GM12878 (cell line): ENCODE data around the gene FAM222B. TPM values are rescaled to one million over a fixed set of nuclear protein-coding genes. Genes with fewer than 3 reads are reported as not detected.

Experiments
- ATAC-seq: fragments of 200-7000 bp; cut with Tn5 transposase; 3 replicates; pipeline ENCODE4 v1.9.1; 2020; ENCODE audit warnings: mild to moderate bottlenecking, moderate library complexity
- BruUV-seq: library from RNA; stranded (reverse); fragments of 400-500 nt; replicated peaks from 2 replicates; lab custom pipeline; 2021; lab: Mats Ljungman, UMichigan
- CTCF ChIA-PET: fragments of 300-600 bp; sonication (Branson Sonifier 250); formaldehyde crosslinking; extraction: SDS; loops from one replicate; lab custom pipeline; 2021; ENCODE audit warnings: inconsistent platforms; lab: Yijun Ruan, JAX
- POLR2A ChIA-PET: fragments of 350-600 bp; formaldehyde crosslinking; extraction: SDS; loops from one replicate; lab custom pipeline; 2021; ENCODE audit warnings: inconsistent platforms; lab: Charles Lee
- RAD21 ChIA-PET: fragments of 300-600 bp; sonication (Branson Sonifier 250); formaldehyde crosslinking; loops from one replicate; lab custom pipeline; 2023; ENCODE audit warnings: antibody characterized with exemption; ENCODE audit not compliant: unreplicated experiment; lab: Charles Lee
- SMC1A ChIA-PET: fragments of 300-600 bp; sonication (Branson Sonifier 250); formaldehyde crosslinking; loops from one replicate; lab custom pipeline; 2023; ENCODE audit not compliant: unreplicated experiment, uncharacterized antibody; lab: Charles Lee
- DNase-seq: peaks from one replicate; pipeline ENCODE4 v3.0.0-alpha.2; 2011; ENCODE audit warnings: low read depth, low spot score
- FAIRE-seq: peaks from 3 replicates; lab custom pipeline; 2011; peaks lifted over from hg19 to GRCh38; lab: Jason Lieb, UNC
- H2AFZ ChIP-seq: 2 replicates; pipeline ENCODE4 v1.6.0; 2011; ENCODE audit warnings: low read depth, low read length, control low read depth; ENCODE audit not compliant: control insufficient read depth
- H3K27ac ChIP-seq: 2 replicates; pipeline ENCODE4 v1.5.1; 2011; ENCODE audit warnings: control low read depth; ENCODE audit not compliant: control insufficient read depth, insufficient read depth
- H3K27me3 ChIP-seq, 2 experiments: replicated peaks in 1 of 2; 2 replicates each; pipeline versions ENCODE4 v1.6.0 to v1.6.1; 2011; ENCODE audit warnings: low read length in 1 of 2; ENCODE audit not compliant: control insufficient read depth in 2 of 2, insufficient read depth in 2 of 2
- H3K36me3 ChIP-seq, 2 experiments: 2 replicates each; pipeline ENCODE4 v1.5.1; 2011; ENCODE audit warnings: low read length in 1 of 2; ENCODE audit not compliant: control insufficient read depth in 2 of 2, insufficient read depth in 2 of 2
- H3K4me1 ChIP-seq: 2 replicates; pipeline ENCODE4 v1.6.1; 2011; ENCODE audit warnings: mild to moderate bottlenecking, low read length, moderate library complexity, mixed read lengths; ENCODE audit not compliant: control insufficient read depth, insufficient read depth
- H3K4me2 ChIP-seq: 2 replicates; pipeline ENCODE4 v1.6.0; 2011; ENCODE audit warnings: control low read depth; ENCODE audit not compliant: control insufficient read depth, insufficient read depth
- H3K4me3 ChIP-seq: fragments of 200-600 bp; sonication (generic); 2 replicates; pipeline ENCODE4 v1.5.1; 2016
- H3K79me2 ChIP-seq: 2 replicates; pipeline ENCODE4 v1.6.0; 2011; ENCODE audit warnings: low read length; ENCODE audit not compliant: control insufficient read depth, insufficient read depth
- H3K9ac ChIP-seq: 2 replicates; pipeline ENCODE4 v1.8.0; 2011; ENCODE audit warnings: low read length, control low read depth, mixed read lengths; ENCODE audit not compliant: control insufficient read depth, insufficient read depth
- H3K9me3 ChIP-seq: replicated peaks from 3 replicates; pipeline ENCODE4 v1.5.1; 2011; ENCODE audit warnings: mild to moderate bottlenecking, low read length; ENCODE audit not compliant: control insufficient read depth, insufficient read depth
- H4K20me1 ChIP-seq: 2 replicates; pipeline ENCODE4 v1.6.0; 2011; ENCODE audit not compliant: control insufficient read depth, insufficient read depth
- CHD2 ChIP-seq: IDR thresholded peaks from 2 replicates; pipeline ENCODE4 v1.6.1; 2011; ENCODE audit warnings: low read depth, low read length, improper control_type of control experiment, borderline replicate concordance
- CREM ChIP-seq: IDR thresholded peaks from 2 replicates; pipeline ENCODE4 v1.6.1; 2014; ENCODE audit warnings: antibody characterized with exemption, low read depth
- HDGF ChIP-seq: fragments of 450-650 bp; IDR thresholded peaks from 2 replicates; pipeline ENCODE4 v1.6.1; 2016; ENCODE audit warnings: antibody characterized with exemption
- IKZF2 ChIP-seq, 2 experiments: fragments of 450-650 bp; IDR thresholded peaks; 2 replicates each; pipeline ENCODE4 v1.6.1; 2017; ENCODE audit warnings: mild to moderate bottlenecking in 2 of 2, moderate library complexity in 2 of 2
- KDM1A ChIP-seq: fragments of 200-600 bp; sonication (generic); IDR thresholded peaks from 2 replicates; pipeline ENCODE4 v1.6.1; 2016; ENCODE audit warnings: borderline replicate concordance
- LARP7 ChIP-seq: fragments of 450-650 bp; IDR thresholded peaks from 2 replicates; pipeline ENCODE4 v1.6.1; 2017; ENCODE audit warnings: mild to moderate bottlenecking
- MEF2B ChIP-seq: fragments of 450-650 bp; IDR thresholded peaks from 2 replicates; pipeline ENCODE4 v1.6.1; 2018; ENCODE audit warnings: mild to moderate bottlenecking, moderate library complexity; ENCODE audit not compliant: partially characterized antibody, poor library complexity, severe bottlenecking
- MXI1 ChIP-seq: fragments of 150-350 bp; IDR thresholded peaks from 2 replicates; pipeline ENCODE4 v1.6.1; 2011; ENCODE audit warnings: low read depth, mild to moderate bottlenecking, inconsistent platforms, low read length, improper control_type of control experiment
- POLR2A ChIP-seq: IDR thresholded peaks from 2 replicates; pipeline ENCODE4 v1.6.1; 2011; ENCODE audit warnings: low read depth, mild to moderate bottlenecking, low read length
- POLR2AphosphoS5 ChIP-seq: IDR thresholded peaks from 2 replicates; pipeline ENCODE4 v1.6.1; 2011; ENCODE audit warnings: mild to moderate bottlenecking, low read length, inconsistent platforms
- RAD21 ChIP-seq: IDR thresholded peaks from 2 replicates; pipeline ENCODE4 v1.6.1; 2011; ENCODE audit warnings: mild to moderate bottlenecking, low read depth, low read length, moderate library complexity; ENCODE audit not compliant: insufficient read depth
- STAT3 ChIP-seq: IDR thresholded peaks from 2 replicates; pipeline ENCODE4 v1.6.1; 2011; ENCODE audit warnings: low read depth, low read length, improper control_type of control experiment
- TBL1XR1 ChIP-seq: IDR thresholded peaks from 2 replicates; pipeline ENCODE4 v1.6.1; 2012; ENCODE audit warnings: low read depth, low read length, improper control_type of control experiment
- WGBS: methylation state at CpG from one replicate; pipeline ENCODE4 v1.1.6; 2016; ENCODE audit warnings: low lambda C conversion rate; ENCODE audit not compliant: insufficient replicate concordance, insufficient coverage; ENCODE audit errors: missing lambda C conversion rate; 5-methylcytosine and 5-hydroxymethylcytosine counted together
- in situ Hi-C: fragments of 300-500 bp; cut with MboI; formaldehyde crosslinking; loops from 9 replicates; pipeline ENCODE4 v1.14.3; 2018; ENCODE audit warnings: mixed read lengths
- intact Hi-C: fragments of 100-400 bp; cut with micrococcal nuclease; formaldehyde crosslinking; loops from one replicate; pipeline ENCODE4 v1.14.2; 2022; ENCODE audit not compliant: unreplicated experiment
- polyA plus RNA-seq, 11 experiments: library from polyadenylated mRNA; depleted of rRNA in 4 of 11; unstranded in 6 of 11; stranded (reverse) in 5 of 11; fragments of >200 nt; fragmentation: Nextera tagmentation in 4 of 11; fragmentation: Illumina TruSeq in 1 of 11; extraction: Ambion mirVana in 4 of 11; extraction: Trizol in 1 of 11; gene quantifications; 1 replicate in 1 of 11; 2 replicates in 10 of 11; pipeline versions ENCODE4 v1.2.1 to v1.2.3, GENCODE V29; 2011 to 2016; ENCODE audit warnings: inconsistent platforms in 2 of 11, missing spikeins in 2 of 11, low read depth in 1 of 11
- total RNA-seq, 4 experiments: library from RNA; depleted of rRNA in 3 of 4; stranded (reverse); fragments of >200 nt in 3 of 4; fragmentation: Illumina TruSeq in 1 of 4; extraction: Trizol in 1 of 4; gene quantifications; 2 replicates each; pipeline versions ENCODE4 v1.2.1 to v1.2.3, GENCODE V29; 2013 to 2021
- TF ChIP-seq, protein P1 (sequence below): fragments of 450-650 bp; conservative IDR thresholded peaks from 2 replicates; pipeline ENCODE4 v1.6.1; 2017; ENCODE audit warnings: mild to moderate bottlenecking, moderate library complexity
- TF ChIP-seq, protein P2 (sequence below): IDR thresholded peaks from 2 replicates; pipeline ENCODE4 v1.6.1; 2011; ENCODE audit warnings: borderline replicate concordance, low read depth, mild to moderate bottlenecking, moderate library complexity, mixed read lengths, low read length; ENCODE audit not compliant: insufficient read depth; ENCODE audit errors: extremely low read length
- TF ChIP-seq, protein P3 (sequence below): fragments of 450-650 bp; IDR thresholded peaks from 2 replicates; pipeline ENCODE4 v1.6.1; 2017; ENCODE audit warnings: antibody characterized with exemption, mild to moderate bottlenecking, moderate library complexity

FAM222B gene
- total and polyA plus RNA-seq, 10 of the 15 experiments (the other 5 are each of a cell fraction or from before 2014, with no cell fraction given) = 2.8 to 18.3 (median 6.4) TPM

DNA sequence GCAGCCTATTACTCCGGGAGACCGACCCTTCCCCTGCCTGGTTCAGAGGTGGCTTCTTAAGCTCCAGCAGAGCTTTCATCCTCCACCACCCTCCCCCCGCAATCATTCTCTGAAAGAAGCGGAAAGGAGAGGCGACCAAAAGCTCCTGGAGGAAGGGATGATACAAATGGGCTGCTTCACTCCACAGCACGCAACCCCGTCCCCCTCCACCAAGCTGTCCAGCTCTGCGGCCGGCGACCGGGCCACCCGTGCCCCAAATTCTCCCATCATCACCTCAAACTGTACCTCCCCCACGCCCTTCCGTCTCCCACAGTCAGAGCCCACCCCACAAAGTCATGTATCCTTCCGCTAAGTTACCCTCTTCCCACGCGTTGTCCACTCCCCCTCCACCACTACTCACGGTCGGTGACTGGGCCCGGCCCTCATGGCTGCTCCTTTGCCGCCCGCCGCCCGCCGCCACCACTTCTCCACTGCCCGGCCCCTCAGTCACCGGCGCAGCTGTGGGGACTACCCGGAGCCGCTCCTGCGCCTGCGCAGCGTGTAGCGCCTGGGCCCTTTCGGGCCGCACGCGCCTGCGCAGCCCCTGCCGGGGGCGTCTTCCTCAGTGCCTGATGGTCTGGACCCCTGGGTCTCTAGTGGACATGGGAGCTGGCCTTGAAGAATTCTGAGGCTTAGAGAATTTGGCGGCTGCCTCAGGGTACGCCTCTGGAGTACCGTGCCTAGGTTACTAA lies at the start of gene FAM222B (continued):
- TF ChIP-seq, protein P1, sequence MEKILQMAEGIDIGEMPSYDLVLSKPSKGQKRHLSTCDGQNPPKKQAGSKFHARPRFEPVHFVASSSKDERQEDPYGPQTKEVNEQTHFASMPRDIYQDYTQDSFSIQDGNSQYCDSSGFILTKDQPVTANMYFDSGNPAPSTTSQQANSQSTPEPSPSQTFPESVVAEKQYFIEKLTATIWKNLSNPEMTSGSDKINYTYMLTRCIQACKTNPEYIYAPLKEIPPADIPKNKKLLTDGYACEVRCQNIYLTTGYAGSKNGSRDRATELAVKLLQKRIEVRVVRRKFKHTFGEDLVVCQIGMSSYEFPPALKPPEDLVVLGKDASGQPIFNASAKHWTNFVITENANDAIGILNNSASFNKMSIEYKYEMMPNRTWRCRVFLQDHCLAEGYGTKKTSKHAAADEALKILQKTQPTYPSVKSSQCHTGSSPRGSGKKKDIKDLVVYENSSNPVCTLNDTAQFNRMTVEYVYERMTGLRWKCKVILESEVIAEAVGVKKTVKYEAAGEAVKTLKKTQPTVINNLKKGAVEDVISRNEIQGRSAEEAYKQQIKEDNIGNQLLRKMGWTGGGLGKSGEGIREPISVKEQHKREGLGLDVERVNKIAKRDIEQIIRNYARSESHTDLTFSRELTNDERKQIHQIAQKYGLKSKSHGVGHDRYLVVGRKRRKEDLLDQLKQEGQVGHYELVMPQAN = peak; percentile 81
- TF ChIP-seq CHD2 (peak; percentile 41; the same call in 1 of the 2 replicates), HDGF (peak; percentile 81), POLR2A (peak; percentile 87), CREM (peak; percentile 18; the same call in 1 of the 2 replicates)

DNA sequence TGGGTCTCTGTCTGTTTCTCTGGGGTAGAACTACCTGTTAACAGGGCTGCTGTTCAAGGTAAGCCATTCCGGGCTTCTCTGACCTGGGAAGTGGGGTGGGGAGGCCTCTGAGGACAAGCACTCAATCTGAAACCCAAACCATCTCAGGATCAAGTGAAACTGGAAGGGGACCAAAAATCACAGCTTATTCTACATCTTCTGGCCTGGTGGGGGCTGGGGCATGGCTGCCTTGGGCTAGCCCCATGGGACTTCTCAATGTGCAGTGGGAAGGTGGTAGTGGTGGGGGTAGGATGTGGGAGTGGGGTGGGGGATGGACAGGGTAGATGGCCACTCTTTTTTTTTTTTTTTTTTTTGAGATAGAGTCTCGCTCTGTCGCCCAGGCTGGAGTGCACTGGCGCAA lies 49.4 kb upstream of the FAM222B start:
- POLR2A ChIA-PET = interaction anchor here (0.6 to 3.5 kb wide), 18 partner anchors 10 to 392 kb away, joined by 3 to 24 read pairs (median 6); partner anchors contain the start of genes FAM222B and PHF12
- H2AFZ ChIP-seq = no peak overlapping the region
- no peaks in the 10 kb centered on the region for H4K20me1 ChIP-seq
- RAD21 ChIA-PET = interaction anchor here (0.6 to 3.4 kb wide), 13 partner anchors 9 to 165 kb away, joined by 3 to 14 read pairs (median 4); partner anchors contain the start of genes DHRS13, FAM222B and PHF12
- no TSS peak for BruUV-seq
- peak overlapping the region; percentile 4; the same call in 1 of the 2 replicates for H3K27ac ChIP-seq
- peak; percentile 47 for ATAC-seq
- peaks cover 17% of the 10 kb centered on the region for H3K79me2 ChIP-seq
- CTCF ChIA-PET = interaction anchor here (0.6 to 5.4 kb wide), 7 partner anchors 10 to 354 kb away, joined by 3 to 26 read pairs (median 6); partner anchors contain the start of gene DHRS13
- no peaks in the 10 kb centered on the region for H3K36me3 ChIP-seq
- intact Hi-C loops = loop anchor here (2.0 kb wide), 1 partner anchor 165 kb away; the partner anchor contains the start of gene TLCD1
- DNase-seq = peak; percentile 73
- H3K9ac ChIP-seq = no peak overlapping the region
- 0% methylated on average over 1 of the region's 4 CpGs for WGBS
- peak; percentile 31 for FAIRE-seq
- H3K4me1 ChIP-seq = peaks cover 59% of the 10 kb centered on the region
- no peaks in the 10 kb centered on the region for H3K9me3 ChIP-seq
- SMC1A ChIA-PET = interaction anchor here (0.9 to 4.3 kb wide), 12 partner anchors 9 to 172 kb away, joined by 3 to 19 read pairs (median 6); partner anchors contain the start of genes ERAL1, NEK8, PHF12 and RPL23A
- no peaks in the 10 kb centered on the region for H3K27me3 ChIP-seq
- H3K4me2 ChIP-seq = peak overlapping the region; percentile 75
- no peak overlapping the region for H3K4me3 ChIP-seq
- in situ Hi-C loops = loop anchor here (25.0 kb wide), 1 partner anchor 1405 kb away; no protein-coding TSS in a partner anchor
- TF ChIP-seq CREM (no peak), LARP7 (no peak), MEF2B (peak; percentile 85), STAT3 (no peak), MXI1 (no peak), POLR2AphosphoS5 (no peak), KDM1A (no peak), TBL1XR1 (peak; percentile 28; the same call in 1 of the 2 replicates), IKZF2 (IDR thresholded peaks at IDR 0.05) (peak in 1 of 2 experiments; percentile 39; a peak in 1 of 4 replicates), RAD21 (peak; percentile 3; the same call in 1 of the 2 replicates)
- TF ChIP-seq, protein P2, sequence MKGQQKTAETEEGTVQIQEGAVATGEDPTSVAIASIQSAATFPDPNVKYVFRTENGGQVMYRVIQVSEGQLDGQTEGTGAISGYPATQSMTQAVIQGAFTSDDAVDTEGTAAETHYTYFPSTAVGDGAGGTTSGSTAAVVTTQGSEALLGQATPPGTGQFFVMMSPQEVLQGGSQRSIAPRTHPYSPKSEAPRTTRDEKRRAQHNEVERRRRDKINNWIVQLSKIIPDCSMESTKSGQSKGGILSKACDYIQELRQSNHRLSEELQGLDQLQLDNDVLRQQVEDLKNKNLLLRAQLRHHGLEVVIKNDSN = no peak
- TF ChIP-seq, protein P3, sequence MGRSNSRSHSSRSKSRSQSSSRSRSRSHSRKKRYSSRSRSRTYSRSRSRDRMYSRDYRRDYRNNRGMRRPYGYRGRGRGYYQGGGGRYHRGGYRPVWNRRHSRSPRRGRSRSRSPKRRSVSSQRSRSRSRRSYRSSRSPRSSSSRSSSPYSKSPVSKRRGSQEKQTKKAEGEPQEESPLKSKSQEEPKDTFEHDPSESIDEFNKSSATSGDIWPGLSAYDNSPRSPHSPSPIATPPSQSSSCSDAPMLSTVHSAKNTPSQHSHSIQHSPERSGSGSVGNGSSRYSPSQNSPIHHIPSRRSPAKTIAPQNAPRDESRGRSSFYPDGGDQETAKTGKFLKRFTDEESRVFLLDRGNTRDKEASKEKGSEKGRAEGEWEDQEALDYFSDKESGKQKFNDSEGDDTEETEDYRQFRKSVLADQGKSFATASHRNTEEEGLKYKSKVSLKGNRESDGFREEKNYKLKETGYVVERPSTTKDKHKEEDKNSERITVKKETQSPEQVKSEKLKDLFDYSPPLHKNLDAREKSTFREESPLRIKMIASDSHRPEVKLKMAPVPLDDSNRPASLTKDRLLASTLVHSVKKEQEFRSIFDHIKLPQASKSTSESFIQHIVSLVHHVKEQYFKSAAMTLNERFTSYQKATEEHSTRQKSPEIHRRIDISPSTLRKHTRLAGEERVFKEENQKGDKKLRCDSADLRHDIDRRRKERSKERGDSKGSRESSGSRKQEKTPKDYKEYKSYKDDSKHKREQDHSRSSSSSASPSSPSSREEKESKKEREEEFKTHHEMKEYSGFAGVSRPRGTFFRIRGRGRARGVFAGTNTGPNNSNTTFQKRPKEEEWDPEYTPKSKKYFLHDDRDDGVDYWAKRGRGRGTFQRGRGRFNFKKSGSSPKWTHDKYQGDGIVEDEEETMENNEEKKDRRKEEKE = no peak
